Measurements from ENCODE around the gene CACNB1. TPM values are rescaled to one million over a fixed set of nuclear protein-coding genes. Genes with fewer than 3 reads are reported as not detected.
A peak's percentile ranks its signal among the peaks of the same experiment; 100 is the strongest.

CACNB1 gene
- total RNA-seq, 1 experiment from 2014 or later = 20.0 TPM

DNA sequence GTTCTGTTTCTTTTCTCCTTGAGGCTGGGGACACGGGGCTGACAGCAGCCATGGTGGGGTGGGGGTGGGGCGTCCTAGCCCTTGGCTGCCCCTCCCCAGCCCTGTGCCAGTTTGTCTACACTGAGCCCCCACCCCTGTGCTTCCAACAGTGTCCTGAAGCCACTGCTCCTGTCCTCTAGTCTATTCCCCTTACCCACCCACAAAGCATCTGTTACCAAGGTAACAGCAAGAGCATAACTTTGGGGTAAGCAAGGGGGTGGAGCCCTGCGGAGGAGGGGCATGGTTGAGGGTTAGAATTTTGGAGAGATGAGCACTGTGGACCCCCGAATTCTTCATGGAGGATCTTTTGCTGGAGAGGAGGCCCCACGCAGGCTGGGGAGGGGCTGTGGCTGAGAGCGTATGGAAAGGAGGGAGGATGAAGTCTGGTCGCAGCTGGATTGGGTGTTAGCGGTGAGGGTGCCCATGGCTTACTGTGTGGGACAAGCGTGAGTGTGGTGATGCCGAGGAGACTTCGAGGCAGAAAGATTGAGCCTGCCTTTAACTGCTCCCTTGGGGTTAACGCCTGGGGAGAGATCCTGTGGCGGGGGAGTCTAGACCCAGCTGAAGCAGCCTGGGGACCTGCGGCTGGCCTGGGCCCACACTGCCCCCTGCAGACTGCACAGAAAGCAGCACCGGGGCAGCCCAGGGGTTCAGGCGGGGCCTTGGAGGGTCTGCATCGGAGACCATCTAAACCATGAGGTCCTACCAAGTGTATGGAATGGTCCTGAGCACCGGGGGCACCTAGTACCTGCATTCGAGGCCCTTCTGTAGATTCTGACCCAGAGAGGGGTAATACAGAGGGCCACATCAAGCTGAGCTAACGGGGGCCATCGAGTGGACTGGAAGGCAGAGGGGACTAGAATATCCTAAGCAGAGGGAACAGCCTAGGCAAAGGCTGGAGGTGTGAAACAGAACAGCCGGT is 34.4 kb upstream of the CACNB1 start:
- H2BK120ac ChIP-seq (ENCODE audit: low read depth, low read length, poor library complexity, severe bottlenecking) = no peak overlapping the region
- H2BK20ac ChIP-seq (ENCODE audit: low read depth, low read length, poor library complexity, severe bottlenecking) = no peak overlapping the region
- peak overlapping the region; percentile 57 for H3K4me2 ChIP-seq (ENCODE audit: insufficient read depth, insufficient read length, low read length)
- H3K23me2 ChIP-seq (ENCODE audit: insufficient read length, low read depth, low read length, poor library complexity, severe bottlenecking) = peaks cover 8% of the 10 kb centered on the region
- H3K18ac ChIP-seq (ENCODE audit: insufficient read length, low read depth, low read length) = peak overlapping the region; percentile 29
- no peak overlapping the region for H3K4ac ChIP-seq (ENCODE audit: low read depth, low read length)
- H2AK5ac ChIP-seq (ENCODE audit: insufficient read length, low read length) = no peak overlapping the region
- H3K4me3 Mint-ChIP-seq = peak overlapping the region; percentile 19 to 54
- H4K5ac ChIP-seq (ENCODE audit: insufficient read length, low read depth, low read length) = no peak overlapping the region
- no CpG with 5 or more reads among the region's 22 CpGs for WGBS (ENCODE audit: extremely low coverage, insufficient read length, low lambda C conversion rate)
- H3K4me1 ChIP-seq (ENCODE audit: insufficient read depth, low read length) = no peaks in the 10 kb centered on the region
- no peak overlapping the region for H2BK5ac ChIP-seq (ENCODE audit: insufficient read length, low read length)
- H3T11ph ChIP-seq (ENCODE audit: low read length) = no peak overlapping the region
- H3K23ac ChIP-seq (ENCODE audit: insufficient read length, low read depth, low read length) = no peak overlapping the region
- H3K27ac ChIP-seq (ENCODE audit: insufficient read length, low read depth, low read length) = no peak overlapping the region
- H3K79me2 ChIP-seq (ENCODE audit: insufficient read depth, low read length) = no peaks in the 10 kb centered on the region
- 0 out of 2 replicates have a peak, but pooled peaks cover 2% of the 10 kb centered on the region for H3K27me3 ChIP-seq (ENCODE audit: insufficient read depth, low read length)
- H2BK12ac ChIP-seq (ENCODE audit: insufficient read length, low read depth, low read length) = no peak overlapping the region
- H3K9ac ChIP-seq (ENCODE audit: extremely low read depth, insufficient read length, low read length) = no peak overlapping the region
- H4K91ac ChIP-seq (ENCODE audit: insufficient read length, low read depth, low read length) = no peak overlapping the region
- H3K4me1 Mint-ChIP-seq = peaks cover 18 to 27% of the 10 kb centered on the region in 2 experiments
- peaks cover 23% of the 10 kb centered on the region for H3K27me3 Mint-ChIP-seq (ENCODE audit: low read depth)
- no peaks in the 10 kb centered on the region for H3K36me3 Mint-ChIP-seq (ENCODE audit: insufficient read depth in 1 of 3, low read depth in 3 of 3)
- H3K27ac Mint-ChIP-seq = no peak overlapping the region; a peak in 1 of 7 replicates
- no peak overlapping the region for H4K8ac ChIP-seq (replicated peaks; ENCODE audit: insufficient read length, low read depth, low read length)
- H3K56ac ChIP-seq (ENCODE audit: insufficient read length, low read depth, low read length) = no peak overlapping the region
- peak; percentile 94 for TF ChIP-seq CTCF (conservative IDR thresholded peaks at IDR 0.05)
- H4K20me1 ChIP-seq (ENCODE audit: control insufficient read depth, insufficient read depth, insufficient read length) = no peaks in the 10 kb centered on the region
- peak; percentile 89 for DNase-seq
- no peak overlapping the region for H2AFZ ChIP-seq (ENCODE audit: low read length)
- H3K9me3 Mint-ChIP-seq = no peaks in the 10 kb centered on the region
- H3K14ac ChIP-seq (ENCODE audit: insufficient read depth, low read length) = no peak overlapping the region
- no peaks in the 10 kb centered on the region for H3K9me3 ChIP-seq (ENCODE audit: control insufficient read depth, low read depth, low read length)
- H2BK15ac ChIP-seq (ENCODE audit: low read depth, low read length) = no peak overlapping the region
- no peaks in the 10 kb centered on the region for H3K79me1 ChIP-seq (ENCODE audit: insufficient read depth, low read depth, low read length, poor library complexity, severe bottlenecking)

Measured in H9 (cell line).